H1 (cell line): Measurements from ENCODE around the gene CDK5R1. TPM values are rescaled to one million over a fixed set of nuclear protein-coding genes. Genes with fewer than 3 reads are reported as not detected.

Source experiments
- RBBP5 ChIP-seq: IDR thresholded peaks from 2 replicates; pipeline ENCODE4 v1.7.1; 2012; ENCODE audit warnings: low read depth, mild to moderate bottlenecking, inconsistent platforms, low read length, moderate library complexity, borderline replicate concordance
- polyA plus RNA-seq, 7 experiments: library from polyadenylated mRNA; depleted of rRNA in 3 of 7; stranded (reverse) in 5 of 7; unstranded in 2 of 7; fragments of >200 nt in 5 of 7; fragments of 200-250 nt in 2 of 7; gene quantifications; 1 replicate in 5 of 7; 2 replicates in 1 of 7; 4 replicates in 1 of 7; pipeline versions ENCODE4 v1.2.1 to v1.2.3, GENCODE V29; 2011 to 2013; ENCODE audit warnings: missing spikeins in 2 of 7, mixed read lengths in 2 of 7
- total RNA-seq: library from RNA; stranded (reverse); fragmentation: NEBNext Ultra II Directional; extraction: Animal tissue kit (Norgen Biotek cat#: 25700); gene quantifications from 2 replicates; pipeline ENCODE4 v1.2.1, GENCODE V29; 2021

The CDK5R1 gene
- total and polyA plus RNA-seq, 2 of the 8 experiments (the other 6 are each of a cell fraction or from before 2014, with no cell fraction given), result 2.7 to 9.9 TPM

DNA sequence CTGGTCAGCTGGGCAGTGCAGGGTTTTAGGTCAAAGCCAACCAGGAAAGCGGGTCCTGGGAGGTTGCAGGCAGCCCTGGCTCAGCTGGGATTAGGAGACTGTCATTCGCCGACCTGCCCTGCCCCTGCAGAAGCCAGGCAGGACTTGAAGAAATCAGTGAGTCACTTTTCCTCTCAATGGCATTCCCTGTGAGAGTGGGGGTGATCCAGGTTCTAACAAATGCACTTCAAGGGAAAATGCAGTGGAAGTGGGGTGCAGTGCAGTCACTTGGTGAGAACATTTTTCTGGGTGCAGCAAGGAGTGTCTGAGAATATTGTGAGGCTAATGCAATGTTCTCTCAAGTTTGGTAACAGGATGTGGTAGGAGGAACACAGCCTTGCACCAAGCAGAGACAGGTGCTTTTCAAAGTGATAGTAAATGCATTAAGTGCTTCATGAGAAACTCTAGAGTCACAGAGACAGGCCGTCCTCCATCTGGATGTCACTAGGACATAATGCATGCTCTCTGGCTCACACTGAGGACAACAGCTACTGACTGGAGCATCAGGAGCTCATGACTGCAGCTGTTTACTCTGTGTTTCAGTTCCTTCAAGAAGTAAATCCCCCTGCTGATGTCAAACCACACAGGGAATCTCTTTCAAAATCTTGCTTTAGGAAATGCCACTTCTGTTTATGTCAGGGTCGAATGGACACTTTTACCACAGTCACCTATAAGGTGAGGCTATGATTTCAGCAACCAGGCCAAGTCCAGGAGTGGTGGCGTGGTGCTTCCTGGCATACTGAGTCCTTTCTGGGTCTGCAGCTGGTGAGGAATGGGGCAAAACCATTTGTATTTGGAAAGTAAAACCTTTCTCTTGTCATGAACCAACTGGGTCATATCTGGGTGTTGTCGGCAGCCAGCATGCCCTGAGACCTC lies 16.7 kb downstream of the CDK5R1 start (continued):
- no peak for TF ChIP-seq RBBP5
- TF ChIP-seq, all 59 proteins: peak for 0
